Prostate gland (tissue), 2 donors: ENCODE results near the gene ST7L.

Experiments
- POLR2A ChIP-seq: fragments of 450-650 bp; IDR thresholded peaks from one replicate; pipeline ENCODE4 v1.6.1; 2016; ENCODE audit warnings: antibody characterized with exemption, mild to moderate bottlenecking
- TF ChIP-seq, protein P1 (sequence below), 4 experiments: fragments of 200-600 bp in 2 of 4; fragments of 450-650 bp in 2 of 4; sonication (generic) in 2 of 4; IDR thresholded peaks; 1 replicate in 3 of 4; 2 replicates in 1 of 4; pipeline ENCODE4 v1.5.1; 2016 to 2019; ENCODE audit warnings: antibody characterized with exemption in 4 of 4, mild to moderate bottlenecking in 2 of 4, moderate library complexity in 2 of 4

DNA sequence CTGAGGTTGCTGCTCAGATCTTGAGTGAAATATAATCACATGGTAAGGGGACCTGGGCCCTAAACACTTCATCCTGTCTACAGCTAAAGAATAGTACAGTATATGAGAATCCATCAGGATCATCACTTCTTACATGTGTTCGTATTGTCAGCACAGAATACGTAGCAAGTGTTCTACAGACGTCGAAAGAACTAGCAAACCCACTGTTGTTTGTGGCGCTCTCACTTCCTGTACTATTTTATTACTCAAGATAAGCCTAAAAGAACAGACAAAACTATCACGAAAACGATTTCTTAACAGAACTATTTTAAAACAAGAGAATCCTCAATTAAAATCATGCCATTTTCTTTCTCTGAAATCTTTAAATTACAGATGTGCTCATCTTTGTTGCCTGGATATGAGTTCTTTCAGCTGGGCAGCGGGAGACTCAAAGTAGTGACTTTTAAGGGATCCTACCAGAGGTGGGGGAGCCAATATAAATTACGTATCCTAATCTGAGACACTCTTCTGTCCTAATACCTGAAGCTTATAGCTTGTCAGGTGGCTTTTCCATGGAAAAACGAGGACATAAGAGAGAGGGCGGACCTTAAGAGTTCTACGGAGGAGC is 724 bp downstream of the ST7L start:
- TF ChIP-seq, protein P1, sequence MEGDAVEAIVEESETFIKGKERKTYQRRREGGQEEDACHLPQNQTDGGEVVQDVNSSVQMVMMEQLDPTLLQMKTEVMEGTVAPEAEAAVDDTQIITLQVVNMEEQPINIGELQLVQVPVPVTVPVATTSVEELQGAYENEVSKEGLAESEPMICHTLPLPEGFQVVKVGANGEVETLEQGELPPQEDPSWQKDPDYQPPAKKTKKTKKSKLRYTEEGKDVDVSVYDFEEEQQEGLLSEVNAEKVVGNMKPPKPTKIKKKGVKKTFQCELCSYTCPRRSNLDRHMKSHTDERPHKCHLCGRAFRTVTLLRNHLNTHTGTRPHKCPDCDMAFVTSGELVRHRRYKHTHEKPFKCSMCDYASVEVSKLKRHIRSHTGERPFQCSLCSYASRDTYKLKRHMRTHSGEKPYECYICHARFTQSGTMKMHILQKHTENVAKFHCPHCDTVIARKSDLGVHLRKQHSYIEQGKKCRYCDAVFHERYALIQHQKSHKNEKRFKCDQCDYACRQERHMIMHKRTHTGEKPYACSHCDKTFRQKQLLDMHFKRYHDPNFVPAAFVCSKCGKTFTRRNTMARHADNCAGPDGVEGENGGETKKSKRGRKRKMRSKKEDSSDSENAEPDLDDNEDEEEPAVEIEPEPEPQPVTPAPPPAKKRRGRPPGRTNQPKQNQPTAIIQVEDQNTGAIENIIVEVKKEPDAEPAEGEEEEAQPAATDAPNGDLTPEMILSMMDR (IDR thresholded peaks at IDR 0.05) = no peak
- TF ChIP-seq POLR2A = no peak
